ENCODE results near the gene OPHN1.
"Not testable (repeated sequence)": the region's sequence is repeated elsewhere in the genome, so short reads cannot be mapped to it uniquely, and the experiment has no call there.

The OPHN1 gene

GRCh38 chrX:68090266-68090665 lies 343.0 kb downstream of the OPHN1 start:
- Histone ChIP-seq H3K9me3 (ENCODE audit: control insufficient read depth in 1 of 2, low read length in 2 of 2) (no peaks in the 10 kb centered on the region), H3K27ac (ENCODE audit: low read length) (no peak overlapping the region), H3K36me3 (ENCODE audit: control insufficient read depth in 1 of 2, insufficient read depth in 2 of 2, low read length in 2 of 2) (no peaks in the 10 kb centered on the region), H3K27me3 (ENCODE audit: low read depth, low read length) (no peaks in the 10 kb centered on the region), H3K4me1 (ENCODE audit: control insufficient read depth in 1 of 2, insufficient read depth in 2 of 2, low read length in 2 of 2) (no peaks in the 10 kb centered on the region), H3K4me3 (ENCODE audit: low read depth in 1 of 2, low read length in 2 of 2) (no peak overlapping the region)

GRCh38 chrX:68087526-68087925 lies 345.8 kb downstream of the OPHN1 start:
- Histone ChIP-seq H3K27ac (ENCODE audit: low read length) (no peak overlapping the region), H3K9me3 (ENCODE audit: control insufficient read depth in 1 of 2, low read length in 2 of 2) (no peaks in the 10 kb centered on the region), H3K36me3 (ENCODE audit: control insufficient read depth in 1 of 2, insufficient read depth in 2 of 2, low read length in 2 of 2) (no peaks in the 10 kb centered on the region), H3K4me1 (ENCODE audit: control insufficient read depth in 1 of 2, insufficient read depth in 2 of 2, low read length in 2 of 2) (peaks cover 0 to 4% of the 10 kb centered on the region in 2 donors), H3K4me3 (ENCODE audit: low read depth in 1 of 2, low read length in 2 of 2) (no peak overlapping the region), H3K27me3 (ENCODE audit: low read depth, low read length) (no peaks in the 10 kb centered on the region)

- H3K27me3 ChIP-seq (ENCODE audit: low read depth, low read length) = no peaks in the 10 kb centered on the region
- peaks cover 0 to 4% of the 10 kb centered on the region in 2 donors for H3K4me1 ChIP-seq (ENCODE audit: control insufficient read depth in 1 of 2, insufficient read depth in 2 of 2, low read length in 2 of 2)
- H3K27ac ChIP-seq (ENCODE audit: low read length) = no peak overlapping the region
- no peaks in the 10 kb centered on the region for H3K9me3 ChIP-seq (ENCODE audit: control insufficient read depth in 1 of 2, low read length in 2 of 2)
- H3K36me3 ChIP-seq (ENCODE audit: control insufficient read depth in 1 of 2, insufficient read depth in 2 of 2, low read length in 2 of 2) = no peaks in the 10 kb centered on the region
- H3K4me3 ChIP-seq (ENCODE audit: low read depth in 1 of 2, low read length in 2 of 2) = no peak overlapping the region
Measured at GRCh38 chrX:68086709-68087108, 346.6 kb downstream of the OPHN1 start.

GRCh38 chrX:68084765-68085164 lies 348.5 kb downstream of the OPHN1 start:
- Histone ChIP-seq H3K9me3 (ENCODE audit: control insufficient read depth in 1 of 2, low read length in 2 of 2) (no peaks in the 10 kb centered on the region), H3K36me3 (ENCODE audit: control insufficient read depth in 1 of 2, insufficient read depth in 2 of 2, low read length in 2 of 2) (no peaks in the 10 kb centered on the region), H3K27me3 (ENCODE audit: low read depth, low read length) (no peaks in the 10 kb centered on the region), H3K4me1 (ENCODE audit: control insufficient read depth in 1 of 2, insufficient read depth in 2 of 2, low read length in 2 of 2) (peaks cover 0 to 4% of the 10 kb centered on the region in 2 donors), H3K27ac (ENCODE audit: low read length) (no peak overlapping the region), H3K4me3 (ENCODE audit: low read depth in 1 of 2, low read length in 2 of 2) (no peak overlapping the region)

GRCh38 chrX:68083510-68083909 lies 349.8 kb downstream of the OPHN1 start:
- no peak overlapping the region for H3K27ac ChIP-seq (ENCODE audit: low read length)

GRCh38 chrX:68079961-68080360 lies 353.3 kb downstream of the OPHN1 start:
- no peak overlapping the region for H3K27ac ChIP-seq (ENCODE audit: low read length)
- H3K36me3 ChIP-seq (ENCODE audit: control insufficient read depth in 1 of 2, insufficient read depth in 2 of 2, low read length in 2 of 2) = no peaks in the 10 kb centered on the region
- no peaks in the 10 kb centered on the region for H3K9me3 ChIP-seq (ENCODE audit: control insufficient read depth in 1 of 2, low read length in 2 of 2)
- H3K4me3 ChIP-seq (ENCODE audit: low read depth in 1 of 2, low read length in 2 of 2) = no peak overlapping the region
- peaks cover 0 to 4% of the 10 kb centered on the region in 2 donors for H3K4me1 ChIP-seq (ENCODE audit: control insufficient read depth in 1 of 2, insufficient read depth in 2 of 2, low read length in 2 of 2)
- no peaks in the 10 kb centered on the region for H3K27me3 ChIP-seq (ENCODE audit: low read depth, low read length)

More at GRCh38 chrX:68083510-68083909, 349.8 kb downstream of the OPHN1 start:
- Histone ChIP-seq H3K27me3 (ENCODE audit: low read depth, low read length) (no peaks in the 10 kb centered on the region), H3K36me3 (ENCODE audit: control insufficient read depth in 1 of 2, insufficient read depth in 2 of 2, low read length in 2 of 2) (no peaks in the 10 kb centered on the region), H3K4me1 (ENCODE audit: control insufficient read depth in 1 of 2, insufficient read depth in 2 of 2, low read length in 2 of 2) (peaks cover 0 to 4% of the 10 kb centered on the region in 2 donors), H3K9me3 (ENCODE audit: control insufficient read depth in 1 of 2, low read length in 2 of 2) (no peaks in the 10 kb centered on the region), H3K4me3 (ENCODE audit: low read depth in 1 of 2, low read length in 2 of 2) (no peak overlapping the region)

- not testable (repeated sequence) for H3K9me3 ChIP-seq (ENCODE audit: control insufficient read depth in 1 of 2, low read length in 2 of 2); H3K27me3 ChIP-seq (ENCODE audit: low read depth, low read length); H3K4me1 ChIP-seq (ENCODE audit: control insufficient read depth in 1 of 2, insufficient read depth in 2 of 2, low read length in 2 of 2); H3K36me3 ChIP-seq (ENCODE audit: control insufficient read depth in 1 of 2, insufficient read depth in 2 of 2, low read length in 2 of 2); H3K4me3 ChIP-seq (ENCODE audit: low read depth in 1 of 2, low read length in 2 of 2); H3K27ac ChIP-seq (ENCODE audit: low read length)
Measured at GRCh38 chrX:68078801-68079200, 354.5 kb downstream of the OPHN1 start.

GRCh38 chrX:68077378-68077777 lies 355.9 kb downstream of the OPHN1 start:
- H3K4me1 ChIP-seq (ENCODE audit: control insufficient read depth in 1 of 2, insufficient read depth in 2 of 2, low read length in 2 of 2) = no peaks in the 10 kb centered on the region
- no peaks in the 10 kb centered on the region for H3K9me3 ChIP-seq (ENCODE audit: control insufficient read depth in 1 of 2, low read length in 2 of 2)
- no peaks in the 10 kb centered on the region for H3K27me3 ChIP-seq (ENCODE audit: low read depth, low read length)
- H3K36me3 ChIP-seq (ENCODE audit: control insufficient read depth in 1 of 2, insufficient read depth in 2 of 2, low read length in 2 of 2) = peaks cover 0 to 3% of the 10 kb centered on the region in 2 donors
- no peak overlapping the region for H3K27ac ChIP-seq (ENCODE audit: low read length)
- no peak overlapping the region for H3K4me3 ChIP-seq (ENCODE audit: low read depth in 1 of 2, low read length in 2 of 2)

- Histone ChIP-seq H3K4me3 (ENCODE audit: low read depth in 1 of 2, low read length in 2 of 2) (no peak overlapping the region), H3K9me3 (ENCODE audit: control insufficient read depth in 1 of 2, low read length in 2 of 2) (no peaks in the 10 kb centered on the region), H3K4me1 (ENCODE audit: control insufficient read depth in 1 of 2, insufficient read depth in 2 of 2, low read length in 2 of 2) (no peaks in the 10 kb centered on the region)
Measured at GRCh38 chrX:68072041-68072440, 361.3 kb downstream of the OPHN1 start.

GRCh38 chrX:68070119-68070518 lies 363.2 kb downstream of the OPHN1 start:
- not testable (repeated sequence) for H3K4me1 ChIP-seq (ENCODE audit: control insufficient read depth in 1 of 2, insufficient read depth in 2 of 2, low read length in 2 of 2); H3K27ac ChIP-seq (ENCODE audit: low read length); H3K36me3 ChIP-seq (ENCODE audit: control insufficient read depth in 1 of 2, insufficient read depth in 2 of 2, low read length in 2 of 2); H3K27me3 ChIP-seq (ENCODE audit: low read depth, low read length); H3K4me3 ChIP-seq (ENCODE audit: low read depth in 1 of 2, low read length in 2 of 2); H3K9me3 ChIP-seq (ENCODE audit: control insufficient read depth in 1 of 2, low read length in 2 of 2)

More at GRCh38 chrX:68072041-68072440, 361.3 kb downstream of the OPHN1 start:
- Histone ChIP-seq H3K36me3 (ENCODE audit: control insufficient read depth in 1 of 2, insufficient read depth in 2 of 2, low read length in 2 of 2) (peaks cover 0 to 5% of the 10 kb centered on the region in 2 donors), H3K27me3 (ENCODE audit: low read depth, low read length) (no peaks in the 10 kb centered on the region), H3K27ac (ENCODE audit: low read length) (no peak overlapping the region)

- H3K27me3 ChIP-seq (ENCODE audit: low read depth, low read length) = no peaks in the 10 kb centered on the region
- H3K4me3 ChIP-seq (ENCODE audit: low read depth in 1 of 2, low read length in 2 of 2) = no peak overlapping the region
- no peaks in the 10 kb centered on the region for H3K9me3 ChIP-seq (ENCODE audit: control insufficient read depth in 1 of 2, low read length in 2 of 2)
- peaks cover 0 to 3% of the 10 kb centered on the region in 2 donors for H3K4me1 ChIP-seq (ENCODE audit: control insufficient read depth in 1 of 2, insufficient read depth in 2 of 2, low read length in 2 of 2)
- H3K27ac ChIP-seq (ENCODE audit: low read length) = no peak overlapping the region
- H3K36me3 ChIP-seq (ENCODE audit: control insufficient read depth in 1 of 2, insufficient read depth in 2 of 2, low read length in 2 of 2) = no peaks in the 10 kb centered on the region
Measured at GRCh38 chrX:68061206-68061535, 372.1 kb downstream of the OPHN1 start.

- Histone ChIP-seq H3K27ac (ENCODE audit: low read length) (no peak overlapping the region), H3K4me1 (ENCODE audit: control insufficient read depth in 1 of 2, insufficient read depth in 2 of 2, low read length in 2 of 2) (peaks cover 0 to 3% of the 10 kb centered on the region in 2 donors), H3K27me3 (ENCODE audit: low read depth, low read length) (no peaks in the 10 kb centered on the region), H3K9me3 (ENCODE audit: control insufficient read depth in 1 of 2, low read length in 2 of 2) (no peaks in the 10 kb centered on the region), H3K36me3 (ENCODE audit: control insufficient read depth in 1 of 2, insufficient read depth in 2 of 2, low read length in 2 of 2) (no peaks in the 10 kb centered on the region), H3K4me3 (ENCODE audit: low read depth in 1 of 2, low read length in 2 of 2) (no peak overlapping the region)
Measured at GRCh38 chrX:68060506-68061205, 372.6 kb downstream of the OPHN1 start.
